OCI-LY7 (cell line): ENCODE data around the gene IFITM10. TPM values are rescaled to one million over a fixed set of nuclear protein-coding genes. Genes with fewer than 3 reads are reported as not detected.

Source experiments
- BruUV-seq: library from RNA; stranded (reverse); fragments of 400-500 nt; replicated peaks from 2 replicates; lab custom pipeline; 2021; lab: Mats Ljungman, UMichigan
- CTCF ChIA-PET: fragments of 300-600 bp; sonication (Branson Sonifier 250); formaldehyde crosslinking; loops from one replicate; lab custom pipeline; 2022; ENCODE audit warnings: antibody characterized with exemption; ENCODE audit not compliant: unreplicated experiment; lab: Charles Lee
- POLR2A ChIA-PET: fragments of 300-600 bp; sonication (Branson Sonifier 250); formaldehyde crosslinking; loops from one replicate; lab custom pipeline; 2022; ENCODE audit warnings: antibody characterized with exemption; lab: Charles Lee
- DNase-seq: peaks from one replicate; pipeline ENCODE4 v3.0.0-alpha.2; 2015; ENCODE audit warnings: low spot score
- H2AFZ ChIP-seq: fragments of 200-600 bp; sonication (generic), shearing (Covaris generic); 2 replicates; pipeline ENCODE4 v1.6.1; 2014; ENCODE audit warnings: mild to moderate bottlenecking, antibody characterized with exemption, low read length, moderate library complexity
- H3K27ac ChIP-seq: fragments of 200-600 bp; sonication (generic); 2 replicates; pipeline ENCODE4 v1.5.1; 2014; ENCODE audit warnings: mixed run types, low read depth, mild to moderate bottlenecking, moderate library complexity, low read length, inconsistent platforms; ENCODE audit not compliant: poor library complexity, severe bottlenecking
- H3K36me3 ChIP-seq: fragments of 200-600 bp; sonication (generic); 2 replicates; pipeline ENCODE4 v1.6.1; 2014; ENCODE audit warnings: mild to moderate bottlenecking, antibody characterized with exemption, low read length, moderate library complexity, mixed read lengths; ENCODE audit not compliant: insufficient read depth
- H3K4me1 ChIP-seq: fragments of 200-600 bp; sonication (generic); 2 replicates; pipeline ENCODE4 v1.5.1; 2014; ENCODE audit warnings: mild to moderate bottlenecking, low read length; ENCODE audit not compliant: insufficient read depth, poor library complexity, severe bottlenecking
- H3K4me2 ChIP-seq: fragments of 200-600 bp; sonication (generic); 2 replicates; pipeline ENCODE4 v1.6.1; 2014; ENCODE audit warnings: mild to moderate bottlenecking, low read length
- H3K4me3 ChIP-seq: fragments of 200-600 bp; sonication (generic); 2 replicates; pipeline ENCODE4 v1.5.1; 2014; ENCODE audit warnings: mild to moderate bottlenecking, low read depth, low read length; ENCODE audit not compliant: poor library complexity, severe bottlenecking
- H3K79me2 ChIP-seq: fragments of 200-600 bp; sonication (generic); 2 replicates; pipeline ENCODE4 v1.6.1; 2016; ENCODE audit warnings: low read depth, mild to moderate bottlenecking, low read length, moderate library complexity, mixed read lengths; ENCODE audit not compliant: insufficient read depth
- H3K9me2 ChIP-seq: fragments of 200-600 bp; sonication (generic); 2 replicates; pipeline ENCODE4 v1.6.1; 2016; ENCODE audit warnings: mild to moderate bottlenecking, low read length, mixed read lengths; ENCODE audit not compliant: insufficient read depth
- H3K9me3 ChIP-seq: fragments of 200-600 bp; sonication (generic); 2 replicates; pipeline ENCODE4 v1.6.1; 2014; ENCODE audit warnings: mild to moderate bottlenecking, mixed run types, low read length, mixed read lengths
- H4K20me1 ChIP-seq: fragments of 200-600 bp; sonication (generic); 2 replicates; pipeline ENCODE4 v1.6.1; 2014; ENCODE audit warnings: mild to moderate bottlenecking, antibody characterized with exemption, low read length, moderate library complexity, mixed read lengths; ENCODE audit not compliant: insufficient read depth
- CTCF ChIP-seq: fragments of 200-600 bp; sonication (generic); conservative IDR thresholded peaks from 2 replicates; pipeline ENCODE4 v1.5.1; 2014; ENCODE audit warnings: mild to moderate bottlenecking, antibody characterized with exemption, low read length, moderate library complexity, mixed read lengths
- EZH2phosphoT487 ChIP-seq: fragments of 200-600 bp; sonication (generic); IDR thresholded peaks from 2 replicates; pipeline ENCODE4 v1.6.1; 2018; ENCODE audit warnings: low read depth, borderline replicate concordance, mild to moderate bottlenecking, mixed run types, antibody characterized with exemption, low read length, moderate library complexity, mixed read lengths
- intact Hi-C: fragments of 100-400 bp; cut with micrococcal nuclease; formaldehyde crosslinking; loops from one replicate; pipeline ENCODE4 v1.10.0; 2022; ENCODE audit not compliant: unreplicated experiment
- total RNA-seq, 2 experiments: library from RNA; depleted of rRNA in 1 of 2; stranded (reverse); fragments of >200 nt in 1 of 2; shearing (Covaris generic) in 1 of 2; gene quantifications; 2 replicates each; pipeline ENCODE4 v1.2.3, GENCODE V29; 2014 to 2022

Gene IFITM10
- total RNA-seq, 2 experiments from 2014 or later, result 0.30 to 0.38 TPM

- Histone ChIP-seq H3K4me3 (no peak overlapping the region), H3K4me2 (no peak overlapping the region), H4K20me1 (no peaks in the 10 kb centered on the region), H3K36me3 (no peaks in the 10 kb centered on the region), H3K9me2 (no peaks in the 10 kb centered on the region), H3K79me2 (no peaks in the 10 kb centered on the region), H3K27ac (no peak overlapping the region), H3K4me1 (no peaks in the 10 kb centered on the region), H2AFZ (no peak overlapping the region), H3K9me3 (no peaks in the 10 kb centered on the region)
- ChIA-PET POLR2A (no interaction called here), CTCF (no interaction called here)
- BruUV-seq, result no TSS peak
- intact Hi-C loops, result no loop called here
- TF ChIP-seq EZH2phosphoT487 (no peak), CTCF (no peak)
- DNase-seq, result no peak
Observed at GRCh38 chr11:1718326-1718725, 32.1 kb downstream of the IFITM10 start.

- no peak for DNase-seq
- Histone ChIP-seq H3K79me2 (no peaks in the 10 kb centered on the region), H3K36me3 (no peaks in the 10 kb centered on the region), H2AFZ (no peak overlapping the region), H3K4me1 (no peaks in the 10 kb centered on the region), H3K4me2 (no peak overlapping the region), H3K9me2 (no peaks in the 10 kb centered on the region), H3K27ac (no peak overlapping the region), H3K9me3 (no peaks in the 10 kb centered on the region), H4K20me1 (no peaks in the 10 kb centered on the region), H3K4me3 (no peak overlapping the region)
- CTCF ChIA-PET, result no interaction called here
- POLR2A ChIA-PET, result no interaction called here
- no TSS peak for BruUV-seq
- no peak for TF ChIP-seq EZH2phosphoT487
- no peak for TF ChIP-seq CTCF
- intact Hi-C loops, result no loop called here
Observed at GRCh38 chr11:1717745-1718144, 32.6 kb downstream of the IFITM10 start.

GRCh38 chr11:1714908-1715885 lies 35.2 kb downstream of the IFITM10 start:
- ChIA-PET POLR2A (no interaction called here), CTCF (no interaction called here)
- Histone ChIP-seq H3K79me2 (no peaks in the 10 kb centered on the region), H4K20me1 (no peaks in the 10 kb centered on the region), H3K4me2 (no peak overlapping the region), H3K9me2 (no peaks in the 10 kb centered on the region), H3K4me1 (no peaks in the 10 kb centered on the region), H3K36me3 (no peaks in the 10 kb centered on the region), H3K9me3 (no peaks in the 10 kb centered on the region), H2AFZ (no peak overlapping the region), H3K27ac (no peak overlapping the region), H3K4me3 (no peak overlapping the region)
- BruUV-seq, result no TSS peak
- intact Hi-C loops, result no loop called here
- no peak for DNase-seq
- no peak for TF ChIP-seq EZH2phosphoT487
- TF ChIP-seq CTCF, result no peak
